Aorta (tissue), 5 donors: ENCODE measurements around the gene UCN2. TPM values are rescaled to one million over a fixed set of nuclear protein-coding genes. Genes with fewer than 3 reads are reported as not detected.

ENCODE experiments used
- ATAC-seq: fragments of 200-7000 bp; cut with Tn5 transposase; one replicate; pipeline ENCODE4 v1.9.1; 2022; ENCODE audit warnings: moderate library complexity; ENCODE audit not compliant: low FRiP score
- DNase-seq, 2 donors: peaks; one replicate each; pipeline ENCODE4 v3.0.0-alpha.2; 2020
- H3K27ac ChIP-seq, 2 donors: one replicate each; pipeline ENCODE4 v1.5.1; 2013; ENCODE audit warnings: low read length in 2 of 2, mild to moderate bottlenecking in 2 of 2, moderate library complexity in 2 of 2, control low read depth in 1 of 2, inconsistent platforms in 1 of 2, low read depth in 1 of 2
- H3K27me3 ChIP-seq, 2 donors: one replicate each; pipeline ENCODE4 v1.6.1; 2013; ENCODE audit warnings: control low read depth in 1 of 2, low read length in 1 of 2, mild to moderate bottlenecking in 1 of 2, moderate library complexity in 1 of 2; ENCODE audit not compliant: insufficient read depth in 2 of 2, control insufficient read depth in 1 of 2
- H3K36me3 ChIP-seq, 2 donors: one replicate each; pipeline ENCODE4 v1.6.1; 2013; ENCODE audit warnings: control low read depth in 1 of 2, low read length in 1 of 2, mild to moderate bottlenecking in 1 of 2; ENCODE audit not compliant: insufficient read depth in 2 of 2, control insufficient read depth in 1 of 2
- H3K4me1 ChIP-seq, 2 donors: one replicate each; pipeline ENCODE4 v1.6.1; 2013; ENCODE audit warnings: low read length in 2 of 2, control low read depth in 1 of 2, mild to moderate bottlenecking in 1 of 2, moderate library complexity in 1 of 2; ENCODE audit not compliant: insufficient read depth in 2 of 2, control insufficient read depth in 1 of 2
- H3K4me3 ChIP-seq, 2 donors: one replicate each; pipeline ENCODE4 v1.5.1; 2013; ENCODE audit warnings: low read length in 2 of 2, control low read depth in 1 of 2, mild to moderate bottlenecking in 1 of 2
- H3K9me3 ChIP-seq: one replicate; pipeline ENCODE4 v1.6.1; 2013; ENCODE audit warnings: mild to moderate bottlenecking, low read length; ENCODE audit not compliant: control insufficient read depth
- WGBS, 2 donors: extraction: QIAGEN DNeasy Blood & Tissue Kit; methylation state at CpG; one replicate each; pipeline ENCODE4 v1.1.7; 2013; 5-methylcytosine and 5-hydroxymethylcytosine counted together
- intact Hi-C, 2 donors: fragments of 100-400 bp; cut with DNase I; formaldehyde crosslinking; loops; one replicate each; pipeline versions ENCODE4 v1.14.2 to v1.15.0; 2022
- polyA plus RNA-seq, 2 donors: library from polyadenylated mRNA; stranded (reverse); fragments of 200-250 nt; gene quantifications; one replicate each; pipeline ENCODE4 v1.2.3, GENCODE V29; 2013
- total RNA-seq, 2 donors: library from RNA; stranded (reverse); fragmentation: NEBNext Ultra II Directional; extraction: Animal tissue kit (Norgen Biotek cat#: 25700); gene quantifications; one replicate each; pipeline ENCODE4 v1.2.1, GENCODE V29; 2021
- donor health status: healthy with polysubstance abuse.
- donor health status: Bipolar disorder and iron deficiency.
- donor health status: DM: no; HTN: no; CAD: no.
- donor health status: DM: no; HTN: no; CAD: no.
- donor health status: DM: yes; HTN: yes; CAD: no.

The UCN2 gene
- total and polyA plus RNA-seq, 4 donors: 0.24 to 6.8 TPM; not detected in 2

- 89 to 91% methylated on average over 11 of the region's 11 CpGs for WGBS, 2 donors
- H3K4me3 ChIP-seq: no peak overlapping the region
- H3K27me3 ChIP-seq: no peaks in the 10 kb centered on the region
- no peak for ATAC-seq
- no peaks in the 10 kb centered on the region for H3K4me1 ChIP-seq
- H3K36me3 ChIP-seq: no peaks in the 10 kb centered on the region
- intact Hi-C loops: no loop called here
- no peak for DNase-seq
- H3K27ac ChIP-seq: no peak overlapping the region
- H3K9me3 ChIP-seq: no peaks in the 10 kb centered on the region
Measured at GRCh38 chr3:48567500-48567899, 3.9 kb upstream of the UCN2 start.

- no peak for DNase-seq
- WGBS, 2 donors: 94 to 96% methylated on average over 5 of the region's 5 CpGs
- intact Hi-C loops: no loop called here
Measured at GRCh38 chr3:48567090-48567489, 3.5 kb upstream of the UCN2 start.

GRCh38 chr3:48566401-48566760 is 2.8 kb upstream of the UCN2 start:
- H3K27ac ChIP-seq: no peak overlapping the region

More at GRCh38 chr3:48567090-48567489, 3.5 kb upstream of the UCN2 start:
- Histone ChIP-seq H3K36me3 (no peaks in the 10 kb centered on the region), H3K27me3 (no peaks in the 10 kb centered on the region), H3K9me3 (no peaks in the 10 kb centered on the region), H3K4me3 (no peak overlapping the region), H3K4me1 (no peaks in the 10 kb centered on the region), H3K27ac (no peak overlapping the region)
- no peak for ATAC-seq

GRCh38 chr3:48565591-48566400 is 2.2 kb upstream of the UCN2 start:
- Histone ChIP-seq H3K4me3 (no peak overlapping the region), H3K9me3 (no peaks in the 10 kb centered on the region), H3K4me1 (no peaks in the 10 kb centered on the region), H3K27ac (no peak overlapping the region), H3K27me3 (no peaks in the 10 kb centered on the region), H3K36me3 (no peaks in the 10 kb centered on the region)
- WGBS, 2 donors: 69 to 74% methylated on average over 6 to 7 of the region's 7 CpGs
- intact Hi-C loops: no loop called here
- DNase-seq (no peak), ATAC-seq (no peak)

More at GRCh38 chr3:48566401-48566760, 2.8 kb upstream of the UCN2 start:
- Histone ChIP-seq H3K4me1 (no peaks in the 10 kb centered on the region), H3K27me3 (no peaks in the 10 kb centered on the region), H3K4me3 (no peak overlapping the region), H3K36me3 (no peaks in the 10 kb centered on the region), H3K9me3 (no peaks in the 10 kb centered on the region)
- DNase-seq (no peak), ATAC-seq (no peak)
- intact Hi-C loops: no loop called here
- 82 to 94% methylated on average over 9 of the region's 9 CpGs for WGBS, 2 donors

- 83 to 90% methylated on average over 11 of the region's 11 CpGs for whole genome bisulfite sequencing, 2 donors
- no peak for DNase-seq
- no peaks in the 10 kb centered on the region for H3K27me3 ChIP-seq
Measured at GRCh38 chr3:48565186-48565585, 1.6 kb upstream of the UCN2 start.

GRCh38 chr3:48564667-48565066 is 1.1 kb upstream of the UCN2 start:
- Histone ChIP-seq H3K4me1 (peaks cover 0 to 3% of the 10 kb centered on the region in 2 donors), H3K4me3 (no peak overlapping the region), H3K27me3 (no peaks in the 10 kb centered on the region), H3K36me3 (no peaks in the 10 kb centered on the region), H3K9me3 (no peaks in the 10 kb centered on the region), H3K27ac (no peak overlapping the region)
- intact Hi-C loops: no loop called here
- 85 to 92% methylated on average over 11 of the region's 11 CpGs for WGBS, 2 donors
- ATAC-seq (no peak), DNase-seq (no peak)

More at GRCh38 chr3:48565186-48565585, 1.6 kb upstream of the UCN2 start:
- intact Hi-C loops: no loop called here
- no peaks in the 10 kb centered on the region for H3K36me3 ChIP-seq
- H3K27ac ChIP-seq: no peak overlapping the region
- H3K9me3 ChIP-seq: no peaks in the 10 kb centered on the region
- no peak overlapping the region for H3K4me3 ChIP-seq
- ATAC-seq: no peak
- H3K4me1 ChIP-seq: peaks cover 0 to 2% of the 10 kb centered on the region in 2 donors

GRCh38 chr3:48564022-48564421 is 441 bp upstream of the UCN2 start:
- ATAC-seq (no peak), DNase-seq (peak in 1 of 2 donors; percentile 85)
- no peaks in the 10 kb centered on the region for H3K36me3 ChIP-seq
- no peak overlapping the region for H3K4me3 ChIP-seq
- peaks cover 0 to 3% of the 10 kb centered on the region in 2 donors for H3K4me1 ChIP-seq
- H3K27ac ChIP-seq: no peak overlapping the region
- no peaks in the 10 kb centered on the region for H3K27me3 ChIP-seq
- intact Hi-C loops: no loop called here
- WGBS, 2 donors: 76 to 78% methylated on average over 10 of the region's 10 CpGs
- no peaks in the 10 kb centered on the region for H3K9me3 ChIP-seq

- Histone ChIP-seq H3K4me1 (peaks cover 0 to 3% of the 10 kb centered on the region in 2 donors), H3K27ac (no peak overlapping the region), H3K27me3 (no peaks in the 10 kb centered on the region), H3K9me3 (no peaks in the 10 kb centered on the region), H3K4me3 (no peak overlapping the region), H3K36me3 (no peaks in the 10 kb centered on the region)
- intact Hi-C loops: no loop called here
- DNase-seq (no peak), ATAC-seq (no peak)
- 91 to 92% methylated on average over 20 of the region's 20 CpGs for WGBS, 2 donors
Measured at GRCh38 chr3:48562367-48563095, 1.1 kb downstream of the UCN2 start.
